A549 (cell line): ENCODE measurements around the gene PMFBP1.

Experiments
- RAD21 ChIP-seq, 2 experiments: fragments of >200 bp in 1 of 2; sonication (Bioruptor Twin) in 1 of 2; formaldehyde crosslinking in 1 of 2; IDR thresholded peaks in 1 of 2; conservative IDR thresholded peaks in 1 of 2; 2 replicates in 1 of 2; 3 replicates in 1 of 2; pipeline ENCODE4 v1.6.1; 2012 to 2018; ENCODE audit warnings: inconsistent platforms in 1 of 2
- SREBF2 ChIP-seq: fragments of 450-650 bp; IDR thresholded peaks from 2 replicates; pipeline ENCODE4 v1.6.1; 2014; ENCODE audit warnings: mild to moderate bottlenecking, moderate library complexity
- TF ChIP-seq, protein P1 (sequence below): fragments of >200 bp; sonication (Bioruptor Twin); formaldehyde crosslinking; IDR thresholded peaks from 3 replicates; pipeline ENCODE4 v1.5.1; 2016

DNA sequence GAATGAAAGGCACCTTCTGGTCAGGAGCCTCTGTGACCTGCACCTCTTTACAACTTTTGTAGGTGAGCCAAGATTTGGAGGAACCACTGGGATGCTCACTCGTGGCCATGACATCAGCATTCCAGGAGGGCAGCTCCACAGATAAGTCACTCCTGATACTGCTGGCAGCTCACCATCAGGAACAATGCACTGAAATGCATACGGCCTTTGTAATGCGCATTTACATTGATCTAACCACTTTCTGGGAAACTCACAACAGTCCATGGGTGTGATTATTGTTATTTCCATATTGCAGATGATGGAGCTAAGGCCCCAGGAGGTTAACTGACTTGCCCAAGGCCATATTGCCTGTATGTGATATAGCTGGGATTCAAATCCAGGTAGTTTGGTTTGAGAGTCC is 34.3 kb upstream of the PMFBP1 start:
- TF ChIP-seq RAD21 (conservative IDR thresholded peaks at IDR 0.05 in 1 of 2, IDR thresholded peaks at IDR 0.05 in 1 of 2) (no peak), SREBF2 (no peak)
- TF ChIP-seq, protein P1, sequence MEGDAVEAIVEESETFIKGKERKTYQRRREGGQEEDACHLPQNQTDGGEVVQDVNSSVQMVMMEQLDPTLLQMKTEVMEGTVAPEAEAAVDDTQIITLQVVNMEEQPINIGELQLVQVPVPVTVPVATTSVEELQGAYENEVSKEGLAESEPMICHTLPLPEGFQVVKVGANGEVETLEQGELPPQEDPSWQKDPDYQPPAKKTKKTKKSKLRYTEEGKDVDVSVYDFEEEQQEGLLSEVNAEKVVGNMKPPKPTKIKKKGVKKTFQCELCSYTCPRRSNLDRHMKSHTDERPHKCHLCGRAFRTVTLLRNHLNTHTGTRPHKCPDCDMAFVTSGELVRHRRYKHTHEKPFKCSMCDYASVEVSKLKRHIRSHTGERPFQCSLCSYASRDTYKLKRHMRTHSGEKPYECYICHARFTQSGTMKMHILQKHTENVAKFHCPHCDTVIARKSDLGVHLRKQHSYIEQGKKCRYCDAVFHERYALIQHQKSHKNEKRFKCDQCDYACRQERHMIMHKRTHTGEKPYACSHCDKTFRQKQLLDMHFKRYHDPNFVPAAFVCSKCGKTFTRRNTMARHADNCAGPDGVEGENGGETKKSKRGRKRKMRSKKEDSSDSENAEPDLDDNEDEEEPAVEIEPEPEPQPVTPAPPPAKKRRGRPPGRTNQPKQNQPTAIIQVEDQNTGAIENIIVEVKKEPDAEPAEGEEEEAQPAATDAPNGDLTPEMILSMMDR = no peak
